Endothelial cell of umbilical vein (primary cell): ENCODE data around the gene EPHX1. TPM values are rescaled to one million over a fixed set of nuclear protein-coding genes. Genes with fewer than 3 reads are reported as not detected.

ENCODE experiments used
- BruUV-seq: library from RNA; stranded (reverse); fragments of 400-500 nt; replicated peaks from 2 replicates; lab custom pipeline; 2021; lab: Mats Ljungman, UMichigan
- CTCF ChIA-PET: fragments of 300-600, 350-600 bp; sonication (Branson Sonifier 250); formaldehyde crosslinking; loops from one replicate; lab custom pipeline; 2021; ENCODE audit warnings: antibody characterized with exemption, inconsistent platforms; lab: Charles Lee
- POLR2A ChIA-PET: fragments of 300-600, 350-600 bp; sonication (Branson Sonifier 250); formaldehyde crosslinking; loops from one replicate; lab custom pipeline; 2021; ENCODE audit warnings: antibody characterized with exemption, inconsistent platforms; lab: Charles Lee
- DNase-seq: peaks from one replicate; pipeline ENCODE4 v3.0.0-alpha.2; 2011; ENCODE audit warnings: low read depth, low spot score
- FAIRE-seq: peaks from 2 replicates; lab custom pipeline; 2011; peaks lifted over from hg19 to GRCh38; lab: Jason Lieb, UNC
- H2AFZ ChIP-seq: 2 replicates; pipeline ENCODE4 v1.6.0; 2012; ENCODE audit warnings: low read depth, low read length, control low read depth, inconsistent platforms
- H3K27ac ChIP-seq: 2 replicates; pipeline ENCODE4 v1.5.1; 2011; ENCODE audit warnings: low read depth, mild to moderate bottlenecking, control low read depth, low read length, moderate library complexity; ENCODE audit not compliant: insufficient read depth
- H3K27me3 ChIP-seq, 2 experiments: 2 replicates each; pipeline versions ENCODE4 v1.6.0 to v1.6.1; 2011; ENCODE audit warnings: low read length in 2 of 2, mixed read lengths in 1 of 2; ENCODE audit not compliant: control insufficient read depth in 2 of 2, insufficient read depth in 2 of 2
- H3K36me3 ChIP-seq, 2 experiments: 2 replicates in 1 of 2; 3 replicates in 1 of 2; pipeline ENCODE4 v1.5.1; 2011; ENCODE audit warnings: low read length in 2 of 2, mild to moderate bottlenecking in 1 of 2, moderate library complexity in 1 of 2; ENCODE audit not compliant: control insufficient read depth in 2 of 2, insufficient read depth in 2 of 2; ENCODE audit errors: extremely low read depth in 1 of 2
- H3K4me1 ChIP-seq: 3 replicates; pipeline ENCODE4 v1.5.1; 2011; ENCODE audit warnings: mild to moderate bottlenecking, low read length; ENCODE audit not compliant: control insufficient read depth, insufficient read depth; ENCODE audit errors: extremely low read depth
- H3K4me2 ChIP-seq: 2 replicates; pipeline ENCODE4 v1.6.1; 2011; ENCODE audit warnings: low read length, control low read depth, mixed read lengths; ENCODE audit not compliant: insufficient read depth
- H3K4me3 ChIP-seq, 3 experiments: fragments of 200-600 bp in 1 of 3; sonication (generic), shearing (Covaris generic) in 1 of 3; replicated peaks in 1 of 3; 2 replicates each; pipeline ENCODE4 v1.5.1; 2011 to 2016; ENCODE audit warnings: control low read depth in 3 of 3, low read length in 3 of 3, mild to moderate bottlenecking in 2 of 3, inconsistent platforms in 1 of 3, low read depth in 1 of 3, moderate library complexity in 1 of 3; ENCODE audit not compliant: insufficient read depth in 1 of 3
- H3K79me2 ChIP-seq: 2 replicates; pipeline ENCODE4 v1.6.0; 2012; ENCODE audit warnings: low read length, inconsistent platforms; ENCODE audit not compliant: control insufficient read depth, insufficient read depth
- H3K9ac ChIP-seq: replicated peaks from 2 replicates; pipeline ENCODE3; 2011; ENCODE audit warnings: low read length, control low read depth; ENCODE audit not compliant: insufficient read depth; ENCODE audit errors: extremely low read depth
- H3K9me1 ChIP-seq: replicated peaks from 3 replicates; pipeline ENCODE4 v1.6.0; 2011; ENCODE audit warnings: mild to moderate bottlenecking, low read length; ENCODE audit not compliant: control insufficient read depth, insufficient read depth; ENCODE audit errors: extremely low read depth
- H3K9me3 ChIP-seq: replicated peaks from 2 replicates; pipeline ENCODE4 v1.5.1; 2012; ENCODE audit warnings: low read length, inconsistent platforms; ENCODE audit not compliant: control insufficient read depth, insufficient read depth
- H4K20me1 ChIP-seq: replicated peaks from 2 replicates; pipeline ENCODE3; 2011; ENCODE audit warnings: mild to moderate bottlenecking, low read length; ENCODE audit not compliant: control insufficient read depth, insufficient read depth; ENCODE audit errors: extremely low read depth
- CTCF ChIP-seq, 2 donors: IDR thresholded peaks; 1 replicate in 1 of 2; 2 replicates in 1 of 2; pipeline ENCODE4 v1.5.1; 2011; ENCODE audit warnings: low read length in 2 of 2, mild to moderate bottlenecking in 2 of 2, moderate library complexity in 2 of 2, control low read depth in 1 of 2, inconsistent platforms in 1 of 2, low read depth in 1 of 2; ENCODE audit not compliant: insufficient read depth in 1 of 2; ENCODE audit errors: extremely low read depth in 1 of 2
- EZH2 ChIP-seq: IDR thresholded peaks from 2 replicates; pipeline ENCODE4 v1.6.1; 2012; ENCODE audit warnings: borderline replicate concordance, low read depth, mild to moderate bottlenecking, moderate library complexity, low read length, inconsistent platforms; ENCODE audit not compliant: severe bottlenecking
- FOS ChIP-seq: IDR thresholded peaks from 2 replicates; pipeline ENCODE4 v1.6.1; 2011; ENCODE audit warnings: mild to moderate bottlenecking, low read length, moderate library complexity, borderline replicate concordance; ENCODE audit not compliant: insufficient read depth
- GATA2 ChIP-seq: IDR thresholded peaks from 2 replicates; pipeline ENCODE4 v1.7.0; 2011; ENCODE audit warnings: low read depth, mild to moderate bottlenecking, moderate library complexity, mixed read lengths, low read length; ENCODE audit not compliant: insufficient read length, insufficient read depth
- JUN ChIP-seq: IDR thresholded peaks from 2 replicates; pipeline ENCODE4 v1.6.1; 2011; ENCODE audit warnings: borderline replicate concordance, low read depth; ENCODE audit not compliant: insufficient read length, insufficient read depth
- MAX ChIP-seq: IDR thresholded peaks from 2 replicates; pipeline ENCODE4 v1.6.1; 2011; ENCODE audit not compliant: insufficient read depth, insufficient read length
- MYC ChIP-seq: IDR thresholded peaks from one replicate; pipeline ENCODE4 v1.6.1; 2011; ENCODE audit warnings: mild to moderate bottlenecking, low read depth, low read length
- POLR2A ChIP-seq: IDR thresholded peaks from 2 replicates; pipeline ENCODE4 v1.6.1; 2012; ENCODE audit warnings: low read depth, mild to moderate bottlenecking, control low read depth, low read length
- POLR2AphosphoS5 ChIP-seq: IDR thresholded peaks from 2 replicates; pipeline ENCODE4 v1.6.1; 2012; ENCODE audit warnings: low read depth, mild to moderate bottlenecking, control low read depth, low read length, moderate library complexity; ENCODE audit not compliant: insufficient read depth
- dilution Hi-C: fragments of 300-500 bp; cut with MboI; formaldehyde crosslinking; loops from one replicate; pipeline ENCODE4 v1.15.0; 2019; ENCODE audit warnings: low sequenced_read_pairs; ENCODE audit not compliant: extremely low pct_ligation_motif_present
- intact Hi-C: fragments of 100-400 bp; cut with micrococcal nuclease; formaldehyde crosslinking; loops from one replicate; pipeline ENCODE4 v1.10.0; 2022
- polyA plus RNA-seq, 4 experiments: library from polyadenylated mRNA; depleted of rRNA in 3 of 4; stranded (reverse) in 3 of 4; unstranded in 1 of 4; fragments of >200 nt; gene quantifications; 2 replicates each; pipeline versions ENCODE4 v1.2.1 to v1.2.3, GENCODE V29; 2011 to 2012; ENCODE audit warnings: missing spikeins in 1 of 4
- total RNA-seq: library from RNA; stranded (reverse); gene quantifications from 2 replicates; pipeline ENCODE4 v1.2.3, GENCODE V29; 2021

EPHX1 gene
- total and polyA plus RNA-seq, 2 donors (not counting 3 experiments of a cell fraction or from before 2014, with no cell fraction given) = 23.7 to 25.2 TPM

- ChIA-PET POLR2A (interaction anchor here (0.5 to 1.6 kb wide), 12 partner anchors 9 to 298 kb away, joined by 3 to 7 read pairs (median 4); partner anchors contain the start of genes H3-3A and TMEM63A), CTCF (interaction anchor here (0.8 to 3.5 kb wide), 45 partner anchors 9 to 336 kb away, joined by 3 to 29 read pairs (median 5); partner anchors contain the start of genes ENAH, EPHX1 and TMEM63A)
- H3K9me3 ChIP-seq = no peaks in the 10 kb centered on the region
- H3K4me1 ChIP-seq = peaks cover 21% of the 10 kb centered on the region
- no peaks in the 10 kb centered on the region for H3K27me3 ChIP-seq
- no TSS peak for BruUV-seq
- peak overlapping the region; percentile 13 to 65 (median 24) for H3K4me3 ChIP-seq
- no peak overlapping the region for H3K27ac ChIP-seq
- dilution Hi-C loops = no loop called here
- DNase-seq (no peak), FAIRE-seq (no peak)
- H3K9ac ChIP-seq = peak overlapping the region; percentile 53
- H3K9me1 ChIP-seq = no peaks in the 10 kb centered on the region
- intact Hi-C loops = loop anchor here (1.0 kb wide), 6 partner anchors 33 to 302 kb away; partner anchors contain the start of genes EPHX1 and PYCR2
- H2AFZ ChIP-seq = peak overlapping the region; percentile 79
- H3K36me3 ChIP-seq = no peaks in the 10 kb centered on the region
- peaks cover 3% of the 10 kb centered on the region for H4K20me1 ChIP-seq
- peak overlapping the region; percentile 76 for H3K4me2 ChIP-seq
- peaks cover 41% of the 10 kb centered on the region for H3K79me2 ChIP-seq
- TF ChIP-seq CTCF (IDR thresholded peaks at IDR 0.05; ENCODE audit: extremely low read depth in 1 of 2, insufficient read depth in 1 of 2, low read depth in 1 of 2, low read length in 2 of 2) (no peak), FOS (no peak), GATA2 (no peak), POLR2AphosphoS5 (no peak), EZH2 (no peak), POLR2A (no peak), MYC (no peak), JUN (no peak), MAX (no peak)
Measured at GRCh38 chr1:225777058-225777582, 32.8 kb upstream of the EPHX1 start.
